Psoas muscle (tissue), 8 donors: ENCODE results near the gene EEF2. TPM values are rescaled to one million over a fixed set of nuclear protein-coding genes. Genes with fewer than 3 reads are reported as not detected.
A peak's percentile ranks its signal among the peaks of the same experiment; 100 is the strongest.
"Not testable (repeated sequence)": the region's sequence is repeated elsewhere in the genome, so short reads cannot be mapped to it uniquely, and the experiment has no call there.

Source experiments
- ATAC-seq, 4 donors: fragments of 200-7000 bp; cut with Tn5 transposase; one replicate each; pipeline ENCODE4 v1.9.1; 2020; ENCODE audit warnings: moderate library complexity in 3 of 4, mild to moderate bottlenecking in 2 of 4
- DNase-seq, 2 donors: peaks; one replicate each; pipeline ENCODE4 v3.0.0-alpha.2; 2020
- H3K27ac ChIP-seq: fragments of 200-600 bp; one replicate; pipeline ENCODE4 v1.8.0; 2022
- H3K27me3 ChIP-seq, 3 donors: fragments of 200-600 bp in 1 of 3; one replicate each; pipeline versions ENCODE4 v1.6.1 to v1.8.0; 2013 to 2022; ENCODE audit warnings: low read length in 2 of 3, mild to moderate bottlenecking in 2 of 3, moderate library complexity in 1 of 3; ENCODE audit not compliant: insufficient read depth in 3 of 3
- H3K36me3 ChIP-seq, 2 donors: fragments of 200-600 bp in 1 of 2; one replicate each; pipeline versions ENCODE4 v1.6.1 to v1.8.0; 2013 to 2022; ENCODE audit warnings: low read depth in 1 of 2, mild to moderate bottlenecking in 1 of 2, moderate library complexity in 1 of 2; ENCODE audit not compliant: insufficient read depth in 1 of 2
- H3K4me1 ChIP-seq: fragments of 200-600 bp; one replicate; pipeline ENCODE4 v1.8.0; 2022
- H3K4me3 ChIP-seq: fragments of 200-600 bp; one replicate; pipeline ENCODE4 v1.8.0; 2022; ENCODE audit warnings: mild to moderate bottlenecking
- H3K9me3 ChIP-seq: fragments of 200-600 bp; one replicate; pipeline ENCODE4 v1.8.0; 2022
- CTCF ChIP-seq: fragments of 200-600 bp; IDR thresholded peaks from one replicate; pipeline ENCODE4 v1.8.0; 2022; ENCODE audit warnings: antibody characterized with exemption
- WGBS, 3 donors: extraction: QIAGEN DNeasy Blood & Tissue Kit; methylation state at CpG; one replicate each; pipeline versions ENCODE4 v1.1.6 to v1.1.7; 2013; 5-methylcytosine and 5-hydroxymethylcytosine counted together
- intact Hi-C, 2 donors: fragments of 100-400 bp; cut with DNase I; formaldehyde crosslinking; loops; one replicate each; pipeline versions ENCODE4 v1.11.0 to v1.14.2; 2022
- polyA plus RNA-seq, 3 donors: library from polyadenylated mRNA; stranded (reverse); fragments of 200-250 nt; gene quantifications; one replicate each; pipeline ENCODE4 v1.2.3, GENCODE V29; 2013
- total RNA-seq, 4 donors: library from RNA; stranded (reverse); fragmentation: NEBNext Ultra II Directional in 2 of 4; extraction: Animal tissue kit (Norgen Biotek cat#: 25700) in 2 of 4; gene quantifications; one replicate each; pipeline versions ENCODE4 v1.2.1 to v1.2.4, GENCODE V29; 2021 to 2023
- donor health status: healthy with polysubstance abuse.
- donor health status: DM: no; HTN: no; CAD: no; lungs with moderate emphysema.
- donor health status: Bipolar disorder and iron deficiency.
- donor health status: healthy.
- donor health status: DM: yes; HTN: yes; CAD: no.
- donor health status: DM: no; HTN: no; CAD: no.
- donor health status: DM: no; HTN: no; CAD: no.
- donor health status: DM: yes; HTN: yes; CAD: no.

The EEF2 gene
- total and polyA plus RNA-seq, 7 donors: 1,416 to 3,628 (median 2,332) TPM

- no peak overlapping the region for H3K4me3 ChIP-seq
- peak overlapping the region; percentile 99 for H3K27ac ChIP-seq
- intact Hi-C loops: loop anchor here in 1 of 2 donors (2.0 kb wide), 1 partner anchor 21 kb away; no protein-coding TSS in a partner anchor
- DNase-seq (no peak), ATAC-seq (peak in 3 of 4 donors; percentile 13 to 40 (median 21))
- no peaks in the 10 kb centered on the region for H3K27me3 ChIP-seq
- WGBS, 3 donors: 31 to 40% (median 40%) methylated on average over 2 of the region's 2 CpGs
- H3K9me3 ChIP-seq: no peaks in the 10 kb centered on the region
- TF ChIP-seq CTCF: no peak
- H3K4me1 ChIP-seq: peaks cover 16% of the 10 kb centered on the region
- H3K36me3 ChIP-seq: no peaks in the 10 kb centered on the region
Observed at GRCh38 chr19:3945838-3946237, 39.4 kb downstream of the EEF2 start.

- peak in 1 of 4 donors; percentile 2 for ATAC-seq
- Histone ChIP-seq H3K4me3 (no peak overlapping the region), H3K9me3 (no peaks in the 10 kb centered on the region), H3K27ac (peak overlapping the region; percentile 99), H3K4me1 (peaks cover 14% of the 10 kb centered on the region), H3K36me3 (no peaks in the 10 kb centered on the region), H3K27me3 (peaks cover 0 to 3% (median 0%) of the 10 kb centered on the region in 3 donors)
- TF ChIP-seq CTCF: no peak
- 45 to 69% (median 50%) methylated on average over 11 of the region's 11 CpGs for WGBS, 3 donors
- no peak for DNase-seq
- intact Hi-C loops: loop anchor here in 1 of 2 donors (2.0 kb wide), 1 partner anchor 19 kb away; no protein-coding TSS in a partner anchor
Observed at GRCh38 chr19:3944018-3944721, 41.1 kb downstream of the EEF2 start.

- peaks cover 0 to 3% (median 0%) of the 10 kb centered on the region in 3 donors for H3K27me3 ChIP-seq
- peaks cover 14% of the 10 kb centered on the region for H3K4me1 ChIP-seq
- H3K4me3 ChIP-seq: no peak overlapping the region
- WGBS, 3 donors: 19 to 34% (median 26%) methylated on average over 8 of the region's 8 CpGs
- TF ChIP-seq CTCF: no peak
- DNase-seq (peak; percentile 71 to 83), ATAC-seq (peak; percentile 80 to 85 (median 84))
- no peaks in the 10 kb centered on the region for H3K9me3 ChIP-seq
- no peaks in the 10 kb centered on the region for H3K36me3 ChIP-seq
- intact Hi-C loops: no loop called here
- H3K27ac ChIP-seq: peak overlapping the region; percentile 99
Observed at GRCh38 chr19:3942790-3943409, 42.4 kb downstream of the EEF2 start.

- intact Hi-C loops, ATAC-seq, H3K36me3 ChIP-seq, H3K9me3 ChIP-seq, H3K4me1 ChIP-seq, H3K27me3 ChIP-seq, H3K4me3 ChIP-seq, DNase-seq: not testable (repeated sequence)
- H3K27ac ChIP-seq: peak overlapping the region; percentile 99
- WGBS, 3 donors: 67 to 81% (median 72%) methylated on average over 22 of the region's 22 CpGs
Observed at GRCh38 chr19:3938300-3938950, 46.8 kb downstream of the EEF2 start.
